H9 (cell line): ENCODE data around the gene SRCAP. TPM values are rescaled to one million over a fixed set of nuclear protein-coding genes. Genes with fewer than 3 reads are reported as not detected.

Experiments
- DNase-seq: peaks from one replicate; pipeline ENCODE4 v3.0.0-alpha.2; 2017
- H2AFZ ChIP-seq: one replicate; pipeline ENCODE4 v1.6.1; 2013; ENCODE audit warnings: mild to moderate bottlenecking, low read length, control low read depth, moderate library complexity
- H2AK5ac ChIP-seq: 2 replicates; pipeline ENCODE4 v1.6.1; 2013; ENCODE audit warnings: low read length, control low read depth, mixed read lengths; ENCODE audit not compliant: insufficient read length
- H2BK120ac ChIP-seq: one replicate; pipeline ENCODE4 v1.6.1; 2013; ENCODE audit warnings: low read depth, mild to moderate bottlenecking, low read length, control low read depth, inconsistent platforms; ENCODE audit not compliant: poor library complexity, severe bottlenecking
- H2BK12ac ChIP-seq: 2 replicates; pipeline ENCODE4 v1.6.1; 2013; ENCODE audit warnings: low read length, control low read depth, mixed read lengths, low read depth; ENCODE audit not compliant: insufficient read length
- H2BK15ac ChIP-seq: 2 replicates; pipeline ENCODE4 v1.6.1; 2013; ENCODE audit warnings: low read depth, low read length, control low read depth
- H2BK20ac ChIP-seq: one replicate; pipeline ENCODE4 v1.6.1; 2013; ENCODE audit warnings: low read depth, mild to moderate bottlenecking, low read length, control low read depth, inconsistent platforms; ENCODE audit not compliant: poor library complexity, severe bottlenecking
- H2BK5ac ChIP-seq: 2 replicates; pipeline ENCODE4 v1.6.1; 2013; ENCODE audit warnings: low read length, control low read depth, mixed read lengths; ENCODE audit not compliant: insufficient read length
- H3K14ac ChIP-seq: 2 replicates; pipeline ENCODE4 v1.6.1; 2013; ENCODE audit warnings: low read length, control low read depth; ENCODE audit not compliant: insufficient read depth
- H3K18ac ChIP-seq: 2 replicates; pipeline ENCODE4 v1.6.1; 2013; ENCODE audit warnings: low read depth, mild to moderate bottlenecking, mixed read lengths, low read length, control low read depth; ENCODE audit not compliant: insufficient read length
- H3K23ac ChIP-seq: 2 replicates; pipeline ENCODE4 v1.6.1; 2013; ENCODE audit warnings: low read length, control low read depth, mixed read lengths, low read depth; ENCODE audit not compliant: insufficient read length
- H3K23me2 ChIP-seq: 2 replicates; pipeline ENCODE4 v1.6.1; 2013; ENCODE audit warnings: low read depth, mild to moderate bottlenecking, mixed read lengths, low read length, control low read depth; ENCODE audit not compliant: insufficient read length, poor library complexity, severe bottlenecking
- H3K27ac ChIP-seq: 2 replicates; pipeline ENCODE4 v1.5.1; 2013; ENCODE audit warnings: low read length, control low read depth, mixed read lengths, low read depth; ENCODE audit not compliant: insufficient read length
- H3K27me3 ChIP-seq: 2 replicates; pipeline ENCODE4 v1.6.1; 2013; ENCODE audit warnings: low read length, control low read depth, inconsistent platforms; ENCODE audit not compliant: insufficient read depth
- H3K4ac ChIP-seq: 2 replicates; pipeline ENCODE4 v1.6.1; 2013; ENCODE audit warnings: low read depth, mild to moderate bottlenecking, control low read depth, inconsistent platforms, low read length, moderate library complexity
- H3K4me1 ChIP-seq: 2 replicates; pipeline ENCODE4 v1.6.1; 2013; ENCODE audit warnings: low read length, control low read depth, inconsistent platforms; ENCODE audit not compliant: insufficient read depth
- H3K4me2 ChIP-seq: 2 replicates; pipeline ENCODE4 v1.6.1; 2013; ENCODE audit warnings: low read length, control low read depth, mixed read lengths; ENCODE audit not compliant: insufficient read length, insufficient read depth
- H3K56ac ChIP-seq: 2 replicates; pipeline ENCODE4 v1.6.1; 2013; ENCODE audit warnings: low read depth, mild to moderate bottlenecking, mixed read lengths, low read length, control low read depth; ENCODE audit not compliant: insufficient read length
- H3K79me1 ChIP-seq: 2 replicates; pipeline ENCODE4 v1.6.1; 2013; ENCODE audit warnings: low read depth, mild to moderate bottlenecking, moderate library complexity, low read length, control low read depth, inconsistent platforms; ENCODE audit not compliant: insufficient read depth, poor library complexity, severe bottlenecking
- H3K79me2 ChIP-seq: 2 replicates; pipeline ENCODE4 v1.6.1; 2013; ENCODE audit warnings: low read length, control low read depth, inconsistent platforms; ENCODE audit not compliant: insufficient read depth
- H3K9ac ChIP-seq: 2 replicates; pipeline ENCODE4 v1.6.1; 2013; ENCODE audit warnings: low read length, control low read depth, mixed read lengths; ENCODE audit not compliant: insufficient read length; ENCODE audit errors: extremely low read depth
- H3K9me3 ChIP-seq: one replicate; pipeline ENCODE4 v1.6.1; 2013; ENCODE audit warnings: low read depth, low read length, inconsistent platforms; ENCODE audit not compliant: control insufficient read depth
- H3T11ph ChIP-seq: one replicate; pipeline ENCODE4 v1.6.1; 2013; ENCODE audit warnings: mild to moderate bottlenecking, low read length, control low read depth, inconsistent platforms
- H4K20me1 ChIP-seq: one replicate; pipeline ENCODE4 v1.6.1; 2013; ENCODE audit not compliant: control insufficient read depth, insufficient read length, insufficient read depth
- H4K5ac ChIP-seq: 2 replicates; pipeline ENCODE4 v1.6.1; 2013; ENCODE audit warnings: low read depth, mild to moderate bottlenecking, mixed read lengths, low read length, control low read depth; ENCODE audit not compliant: insufficient read length
- H4K8ac ChIP-seq: replicated peaks from 2 replicates; pipeline ENCODE4 v1.6.1; 2013; ENCODE audit warnings: low read length, control low read depth, mixed read lengths, low read depth; ENCODE audit not compliant: insufficient read length
- H4K91ac ChIP-seq: 2 replicates; pipeline ENCODE4 v1.6.1; 2013; ENCODE audit warnings: low read depth, mild to moderate bottlenecking, moderate library complexity, mixed read lengths, low read length, control low read depth; ENCODE audit not compliant: insufficient read length
- H3K27ac Mint-ChIP-seq, 3 experiments: 2 replicates in 2 of 3; 3 replicates in 1 of 3; pipeline ENCODE4 v1.8.0; 2020 to 2021; ENCODE audit warnings: mixed read lengths in 3 of 3, mild to moderate bottlenecking in 1 of 3, moderate library complexity in 1 of 3
- H3K27me3 Mint-ChIP-seq: 2 replicates; pipeline ENCODE4 v1.8.0; 2021; ENCODE audit warnings: low read depth, mild to moderate bottlenecking, moderate library complexity, mixed read lengths
- H3K36me3 Mint-ChIP-seq, 3 experiments: 2 replicates in 2 of 3; 3 replicates in 1 of 3; pipeline ENCODE4 v1.8.0; 2020 to 2021; ENCODE audit warnings: low read depth in 3 of 3, mixed read lengths in 3 of 3; ENCODE audit not compliant: insufficient read depth in 1 of 3
- H3K4me1 Mint-ChIP-seq, 2 experiments: 2 replicates each; pipeline ENCODE4 v1.8.0; 2020; ENCODE audit warnings: mixed read lengths in 2 of 2
- H3K4me3 Mint-ChIP-seq, 2 experiments: 2 replicates in 1 of 2; 3 replicates in 1 of 2; pipeline ENCODE4 v1.8.0; 2020 to 2021; ENCODE audit warnings: mild to moderate bottlenecking in 2 of 2, mixed read lengths in 2 of 2, moderate library complexity in 1 of 2
- H3K9me3 Mint-ChIP-seq, 2 experiments: 2 replicates in 1 of 2; 3 replicates in 1 of 2; pipeline ENCODE4 v1.8.0; 2020; ENCODE audit warnings: mild to moderate bottlenecking in 2 of 2, mixed read lengths in 2 of 2, moderate library complexity in 1 of 2
- CTCF ChIP-seq: fragments of 200-600 bp; sonication (generic); conservative IDR thresholded peaks from 3 replicates; pipeline ENCODE4 v1.8.0; 2021; ENCODE audit warnings: antibody characterized with exemption, mild to moderate bottlenecking
- WGBS: extraction: QIAGEN DNeasy Blood & Tissue Kit; methylation state at CpG from one replicate; pipeline ENCODE4 v1.1.7; 2013; ENCODE audit warnings: missing lambda C conversion rate, low lambda C conversion rate, mixed read lengths; ENCODE audit not compliant: insufficient read length; ENCODE audit errors: extremely low coverage; 5-methylcytosine and 5-hydroxymethylcytosine counted together
- total RNA-seq: library from RNA; stranded (reverse); gene quantifications from 2 replicates; pipeline ENCODE4 v1.2.1, GENCODE V29; 2021

Gene SRCAP
- total RNA-seq, 1 experiment from 2014 or later = 63.1 TPM

GRCh38 chr16:30784215-30784614, 85.2 kb downstream of the SRCAP start:
- no peaks in the 10 kb centered on the region for H3K9me3 ChIP-seq
- peaks cover 14 to 36% (median 26%) of the 10 kb centered on the region in 3 experiments; a peak in 6 of 7 replicates for H3K36me3 Mint-ChIP-seq

More at GRCh38 chr16:30784215-30784614, 85.2 kb downstream of the SRCAP start:
- H3K27me3 Mint-ChIP-seq = peaks cover 1% of the 10 kb centered on the region
- H3K9me3 Mint-ChIP-seq = no peaks in the 10 kb centered on the region
- Histone ChIP-seq H3K14ac (no peak overlapping the region), H3K79me2 (peaks cover 3% of the 10 kb centered on the region; the same call in 1 of the 2 replicates), H3K27ac (no peak overlapping the region), H3K4me2 (no peak overlapping the region), H3K18ac (no peak overlapping the region), H4K91ac (no peak overlapping the region), H4K8ac (no peak overlapping the region), H4K5ac (no peak overlapping the region), H2AK5ac (no peak overlapping the region), H2BK20ac (no peak overlapping the region), H3K23ac (no peak overlapping the region), H3K79me1 (peaks cover 5% of the 10 kb centered on the region), H3K27me3 (no peaks in the 10 kb centered on the region), H4K20me1 (peaks cover 3% of the 10 kb centered on the region), H2BK5ac (no peak overlapping the region), H2BK12ac (no peak overlapping the region), H3K23me2 (peaks cover 12% of the 10 kb centered on the region), H3T11ph (no peak overlapping the region), H3K9ac (no peak overlapping the region), H2BK120ac (no peak overlapping the region), H2BK15ac (no peak overlapping the region), H3K4me1 (no peaks in the 10 kb centered on the region), H2AFZ (no peak overlapping the region), H3K56ac (no peak overlapping the region), H3K4ac (no peak overlapping the region)
- peak overlapping the region in 1 of 2 experiments; percentile 91; a peak in 2 of 5 replicates for H3K4me3 Mint-ChIP-seq
- no peak overlapping the region for H3K27ac Mint-ChIP-seq
- TF ChIP-seq CTCF = no peak
- DNase-seq = no peak
- WGBS = no CpG with 5 or more reads among the region's 18 CpGs
- H3K4me1 Mint-ChIP-seq = peaks cover 12 to 22% of the 10 kb centered on the region in 2 experiments
